Measurements from ENCODE around the gene ATP5MK. TPM values are rescaled to one million over a fixed set of nuclear protein-coding genes. Genes with fewer than 3 reads are reported as not detected.
"Not testable (repeated sequence)": the region's sequence is repeated elsewhere in the genome, so short reads cannot be mapped to it uniquely, and the experiment has no call there.

ATP5MK gene
- total RNA-seq, 1 donor from 2014 or later: 208 TPM

DNA sequence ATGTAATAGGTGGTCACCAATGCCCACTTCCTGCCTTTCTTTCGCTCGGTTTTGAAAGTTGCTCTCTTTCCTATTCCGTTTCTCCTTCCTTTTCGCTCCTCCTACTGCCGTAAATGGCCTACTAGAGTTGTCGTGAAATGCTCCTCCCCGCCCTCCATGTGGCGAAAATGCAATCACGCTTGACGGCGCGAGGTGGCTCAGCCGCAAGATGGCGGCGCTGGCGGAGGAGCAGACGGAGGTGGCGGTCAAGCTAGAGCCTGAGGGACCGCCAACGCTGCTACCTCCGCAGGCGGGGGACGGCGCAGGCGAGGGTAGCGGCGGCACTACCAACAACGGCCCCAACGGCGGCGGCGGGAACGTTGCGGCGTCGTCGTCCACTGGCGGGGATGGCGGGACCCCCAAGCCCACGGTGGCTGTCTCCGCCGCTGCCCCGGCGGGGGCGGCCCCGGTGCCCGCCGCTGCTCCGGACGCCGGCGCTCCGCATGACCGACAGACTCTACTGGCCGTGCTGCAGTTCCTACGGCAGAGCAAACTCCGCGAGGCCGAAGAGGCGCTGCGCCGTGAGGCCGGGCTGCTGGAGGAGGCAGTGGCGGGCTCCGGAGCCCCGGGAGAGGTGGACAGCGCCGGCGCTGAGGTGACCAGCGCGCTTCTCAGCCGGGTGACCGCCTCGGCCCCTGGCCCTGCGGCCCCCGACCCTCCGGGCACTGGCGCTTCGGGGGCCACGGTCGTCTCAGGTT is 28.3 kb downstream of the ATP5MK start, which contains the start of gene TAF5:
Gene TAF5, plus strand, starts transcription at position 195 of the 737 bp plus-strand sequence. Its CDS starts 14 bp downstream, at position 209.
- H3K4me3 Mint-ChIP-seq: peak within 1 kb of the TSS; percentile 92
- H3K27ac Mint-ChIP-seq: peak within 1 kb of the TSS; percentile 95
- peak; percentile 81 to 84 for DNase-seq (ENCODE audit: low spot score in 2 of 2, unreplicated experiment in 2 of 2)
- H3K27me3 Mint-ChIP-seq (ENCODE audit: low read depth): no peaks in the 10 kb centered on the region
- TF ChIP-seq, protein P1, sequence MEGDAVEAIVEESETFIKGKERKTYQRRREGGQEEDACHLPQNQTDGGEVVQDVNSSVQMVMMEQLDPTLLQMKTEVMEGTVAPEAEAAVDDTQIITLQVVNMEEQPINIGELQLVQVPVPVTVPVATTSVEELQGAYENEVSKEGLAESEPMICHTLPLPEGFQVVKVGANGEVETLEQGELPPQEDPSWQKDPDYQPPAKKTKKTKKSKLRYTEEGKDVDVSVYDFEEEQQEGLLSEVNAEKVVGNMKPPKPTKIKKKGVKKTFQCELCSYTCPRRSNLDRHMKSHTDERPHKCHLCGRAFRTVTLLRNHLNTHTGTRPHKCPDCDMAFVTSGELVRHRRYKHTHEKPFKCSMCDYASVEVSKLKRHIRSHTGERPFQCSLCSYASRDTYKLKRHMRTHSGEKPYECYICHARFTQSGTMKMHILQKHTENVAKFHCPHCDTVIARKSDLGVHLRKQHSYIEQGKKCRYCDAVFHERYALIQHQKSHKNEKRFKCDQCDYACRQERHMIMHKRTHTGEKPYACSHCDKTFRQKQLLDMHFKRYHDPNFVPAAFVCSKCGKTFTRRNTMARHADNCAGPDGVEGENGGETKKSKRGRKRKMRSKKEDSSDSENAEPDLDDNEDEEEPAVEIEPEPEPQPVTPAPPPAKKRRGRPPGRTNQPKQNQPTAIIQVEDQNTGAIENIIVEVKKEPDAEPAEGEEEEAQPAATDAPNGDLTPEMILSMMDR (IDR thresholded peaks at IDR 0.05; ENCODE audit: unreplicated experiment): peak; percentile 6
- peaks cover 6% of the 10 kb centered on the region for H3K9me3 Mint-ChIP-seq
- H3K4me1 Mint-ChIP-seq: peaks cover 5% of the 10 kb centered on the region
- H3K36me3 Mint-ChIP-seq: no peaks in the 10 kb centered on the region

GRCh38 chr10:103367379-103367781 is 28.9 kb downstream of the ATP5MK start:
- no peak for DNase-seq (ENCODE audit: low spot score in 2 of 2, unreplicated experiment in 2 of 2)
- peaks cover 6% of the 10 kb centered on the region for H3K9me3 Mint-ChIP-seq
- H3K27ac Mint-ChIP-seq: peak overlapping the region; percentile 95
- no peaks in the 10 kb centered on the region for H3K27me3 Mint-ChIP-seq (ENCODE audit: low read depth)
- TF ChIP-seq, protein P1 (IDR thresholded peaks at IDR 0.05; ENCODE audit: unreplicated experiment): no peak
- H3K4me3 Mint-ChIP-seq: peak overlapping the region; percentile 92
- peaks cover 5% of the 10 kb centered on the region for H3K4me1 Mint-ChIP-seq
- no peaks in the 10 kb centered on the region for H3K36me3 Mint-ChIP-seq

GRCh38 chr10:103360791-103361190 is 35.5 kb downstream of the ATP5MK start:
- H3K4me3 Mint-ChIP-seq; H3K27me3 Mint-ChIP-seq (ENCODE audit: low read depth); H3K9me3 Mint-ChIP-seq; H3K4me1 Mint-ChIP-seq; DNase-seq (ENCODE audit: low spot score in 2 of 2, unreplicated experiment in 2 of 2); H3K36me3 Mint-ChIP-seq; H3K27ac Mint-ChIP-seq: not testable (repeated sequence)

GRCh38 chr10:103359493-103359892 is 36.8 kb downstream of the ATP5MK start:
- H3K4me3 Mint-ChIP-seq; H3K4me1 Mint-ChIP-seq; DNase-seq (ENCODE audit: low spot score in 2 of 2, unreplicated experiment in 2 of 2); H3K27me3 Mint-ChIP-seq (ENCODE audit: low read depth); H3K27ac Mint-ChIP-seq; H3K36me3 Mint-ChIP-seq; H3K9me3 Mint-ChIP-seq: not testable (repeated sequence)

- no peaks in the 10 kb centered on the region for H3K27me3 Mint-ChIP-seq (ENCODE audit: low read depth)
- no peaks in the 10 kb centered on the region for H3K9me3 Mint-ChIP-seq
- TF ChIP-seq, protein P1 (IDR thresholded peaks at IDR 0.05; ENCODE audit: unreplicated experiment): no peak
Observed at GRCh38 chr10:103355906-103356599, 40.2 kb downstream of the ATP5MK start.

GRCh38 chr10:103354567-103354966 is 41.7 kb downstream of the ATP5MK start:
- H3K27me3 Mint-ChIP-seq (ENCODE audit: low read depth); H3K27ac Mint-ChIP-seq; H3K9me3 Mint-ChIP-seq; H3K4me1 Mint-ChIP-seq; H3K4me3 Mint-ChIP-seq; DNase-seq (ENCODE audit: low spot score in 2 of 2, unreplicated experiment in 2 of 2); H3K36me3 Mint-ChIP-seq: not testable (repeated sequence)

More at GRCh38 chr10:103355906-103356599, 40.2 kb downstream of the ATP5MK start:
- no peaks in the 10 kb centered on the region for H3K4me1 Mint-ChIP-seq
- no peak overlapping the region for H3K4me3 Mint-ChIP-seq
- DNase-seq (ENCODE audit: low spot score in 2 of 2, unreplicated experiment in 2 of 2): no peak
- H3K36me3 Mint-ChIP-seq: no peaks in the 10 kb centered on the region
- H3K27ac Mint-ChIP-seq: no peak overlapping the region

DNA sequence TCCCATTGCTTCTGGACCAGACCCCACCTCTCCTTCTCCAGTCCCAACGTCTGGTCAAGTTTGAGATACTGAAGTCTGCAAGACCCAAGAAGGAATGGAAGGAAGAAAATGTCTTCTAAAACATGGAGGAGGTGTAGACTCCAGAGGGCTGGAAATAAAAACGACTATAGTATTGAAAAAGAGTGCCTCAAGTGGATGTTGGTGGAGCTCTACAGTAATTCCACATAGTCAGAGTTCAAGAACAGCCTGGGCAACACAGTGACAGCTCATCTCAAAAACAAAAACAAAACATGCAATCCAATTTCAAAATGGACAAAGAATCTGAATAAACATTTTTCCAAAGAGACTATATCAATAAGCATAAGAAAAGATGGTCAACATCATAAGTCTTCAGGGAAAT is 43.0 kb downstream of the ATP5MK start:
- H3K4me1 Mint-ChIP-seq: peaks cover 4% of the 10 kb centered on the region
- no peaks in the 10 kb centered on the region for H3K36me3 Mint-ChIP-seq
- H3K27ac Mint-ChIP-seq: no peak overlapping the region
- TF ChIP-seq, protein P1 (IDR thresholded peaks at IDR 0.05; ENCODE audit: unreplicated experiment): no peak
- no peak overlapping the region for H3K4me3 Mint-ChIP-seq
- H3K9me3 Mint-ChIP-seq: no peaks in the 10 kb centered on the region
- DNase-seq (ENCODE audit: low spot score in 2 of 2, unreplicated experiment in 2 of 2): no peak
- no peaks in the 10 kb centered on the region for H3K27me3 Mint-ChIP-seq (ENCODE audit: low read depth)
